HG03575 (cell line): ENCODE results near the gene BANP.
"Not testable (repeated sequence)": the region's sequence is repeated elsewhere in the genome, so short reads cannot be mapped to it uniquely, and the experiment has no call there.

Experiments used
- ATAC-seq: cut with Tn5 transposase; IDR thresholded peaks from one replicate; pipeline ENCODE4 v1.9.1; 2021; ENCODE audit not compliant: unreplicated experiment, insufficient number of reproducible peaks, low FRiP score; ENCODE audit errors: extremely low read depth

Gene BANP

DNA sequence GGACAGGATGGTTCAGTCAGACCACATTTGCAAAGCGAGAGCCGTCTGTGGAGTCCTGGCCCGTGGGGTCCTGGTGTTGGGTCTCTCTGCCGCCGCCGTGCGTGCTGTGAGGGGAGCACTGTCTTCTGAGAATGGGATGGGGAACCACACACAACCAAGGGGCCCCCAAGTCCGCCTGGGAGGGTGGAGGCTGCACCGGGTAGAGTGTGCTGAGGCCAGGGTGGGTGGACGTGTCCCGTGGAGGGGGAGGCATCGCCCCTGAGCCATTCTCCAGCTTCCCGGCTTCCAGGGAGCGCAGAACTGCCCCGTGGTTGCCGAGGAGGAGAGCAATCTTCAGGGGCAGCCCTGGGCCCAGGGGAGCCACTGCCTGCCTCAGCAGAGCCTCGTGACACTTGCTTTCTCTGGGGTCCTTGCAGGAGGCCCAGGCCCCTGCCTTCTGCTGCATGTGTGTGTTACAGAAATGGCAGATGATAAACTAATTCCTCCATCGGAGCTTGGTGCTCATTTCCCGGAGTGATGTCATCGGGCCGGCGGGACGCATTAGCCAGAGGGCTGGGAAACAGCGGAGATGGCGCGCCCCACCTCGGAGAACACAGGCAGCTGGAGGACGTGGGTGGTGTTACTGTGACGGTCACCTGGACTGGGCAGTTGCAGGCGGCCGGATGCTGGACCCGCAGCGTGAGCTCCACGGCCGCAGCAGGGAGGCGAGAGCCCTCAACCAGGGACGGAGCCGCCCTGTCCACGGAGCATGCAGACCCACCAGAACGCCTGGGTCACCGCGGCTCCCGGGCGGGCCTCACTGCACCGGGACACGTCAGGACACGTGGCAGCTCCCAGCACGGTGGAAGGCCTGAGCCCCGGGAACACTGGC is 168.9 kb downstream of the BANP start:
- not testable (repeated sequence) for ATAC-seq

DNA sequence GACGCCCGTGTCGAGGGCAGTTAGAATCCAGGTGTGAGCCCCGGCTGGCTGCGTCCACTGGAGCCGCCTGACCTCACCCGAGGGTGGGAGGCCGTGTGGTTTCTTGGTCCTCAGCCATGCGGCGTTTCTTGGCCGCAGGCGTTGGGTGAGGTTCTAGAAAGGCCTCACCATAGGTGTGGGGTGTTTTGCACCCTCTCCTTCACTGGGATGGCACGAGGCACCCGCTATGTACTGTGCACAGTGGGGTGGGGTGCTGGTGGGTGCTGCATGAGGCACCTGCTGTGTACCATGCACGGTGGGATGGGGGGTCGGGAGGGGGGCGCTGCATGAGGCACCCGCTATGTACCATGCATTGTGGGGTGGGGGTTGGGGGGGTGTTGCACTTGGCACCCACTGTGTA is 169.6 kb downstream of the BANP start:
- no peak for ATAC-seq

DNA sequence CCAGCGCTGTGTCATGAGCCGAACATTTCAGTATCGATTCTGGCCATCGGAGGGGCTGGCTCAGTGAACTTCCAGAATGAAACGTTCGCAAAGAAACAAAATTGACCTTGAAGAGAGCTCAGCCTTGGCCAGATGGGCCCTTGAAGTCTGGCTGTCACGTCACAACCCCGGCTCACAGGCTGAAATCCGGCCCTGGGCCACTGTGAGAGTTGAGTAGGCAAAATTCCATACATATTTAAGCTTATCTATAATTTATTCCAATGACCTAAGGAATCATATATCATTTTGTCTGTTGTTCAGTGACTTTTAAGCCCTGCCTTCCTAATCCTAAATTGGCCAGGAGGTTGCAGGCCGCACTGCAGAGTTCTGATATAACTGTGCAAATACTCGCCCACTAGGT is 170.2 kb downstream of the BANP start:
- not testable (repeated sequence) for ATAC-seq

DNA sequence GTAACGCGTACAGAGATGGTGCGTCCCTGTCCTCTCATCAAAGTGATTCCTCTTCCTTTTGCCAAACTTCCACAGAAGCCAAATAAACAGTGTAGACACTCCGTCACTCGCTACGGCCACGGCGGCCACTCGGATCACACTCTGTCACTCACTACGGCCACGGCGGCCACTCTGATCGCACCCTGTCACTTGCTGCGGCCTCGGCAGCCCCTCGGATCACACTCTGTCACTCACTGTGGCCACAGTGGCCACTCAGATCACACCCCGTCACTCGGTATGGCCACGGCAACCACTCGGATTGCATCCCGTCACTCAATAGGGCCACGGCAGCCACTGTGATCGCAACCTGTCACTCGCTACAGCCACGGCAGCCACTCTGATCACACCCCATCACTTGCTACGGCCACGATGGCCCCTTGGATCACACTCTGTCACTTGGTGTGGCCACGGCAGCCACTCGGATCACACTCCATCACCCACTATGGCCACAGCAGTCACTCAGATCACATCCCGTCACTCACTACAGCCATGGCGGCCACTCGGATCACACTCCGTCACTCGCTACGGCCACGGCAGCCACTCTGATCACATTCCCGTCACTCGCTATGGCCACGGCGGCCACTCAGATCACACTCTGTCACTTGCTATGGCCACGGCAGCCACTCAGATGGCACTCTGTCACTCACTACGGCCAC is 170.8 kb downstream of the BANP start:
- no peak for ATAC-seq
